HEK293 (cell line): ENCODE results near the gene NHLH1.

Experiments used
- CTCF ChIA-PET: fragments of 350-600 bp; formaldehyde crosslinking; extraction: SDS; loops from one replicate; lab custom pipeline; 2021; ENCODE audit warnings: antibody characterized with exemption; lab: Yijun Ruan, JAX
- POLR2A ChIA-PET: fragments of 300-600 bp; formaldehyde crosslinking; extraction: SDS; loops from one replicate; lab custom pipeline; 2020; ENCODE audit warnings: antibody characterized with exemption, inconsistent platforms; lab: Yijun Ruan, JAX
- H3K27ac ChIP-seq: fragments of 200-500 bp; sonication (Bioruptor generic); 2 replicates; pipeline ENCODE4 v1.5.1; 2014; ENCODE audit warnings: low read depth, low read length, control low read depth, inconsistent platforms; ENCODE audit errors: extremely low read depth
- H3K36me3 ChIP-seq, 2 experiments: fragments of 200-500 bp in 1 of 2; sonication (Bioruptor generic) in 1 of 2; 1 replicate in 1 of 2; 2 replicates in 1 of 2; pipeline ENCODE4 v1.5.1; 2014 to 2017; ENCODE audit warnings: inconsistent platforms in 2 of 2, low read length in 2 of 2; ENCODE audit not compliant: control insufficient read depth in 2 of 2, insufficient read depth in 1 of 2
- H3K4me1 ChIP-seq: fragments of 200-500 bp; sonication (Bioruptor generic); 2 replicates; pipeline ENCODE4 v1.5.1; 2014; ENCODE audit warnings: mild to moderate bottlenecking, low read length, inconsistent platforms; ENCODE audit not compliant: control insufficient read depth, insufficient read depth
- H3K4me3 ChIP-seq: 2 replicates; pipeline ENCODE4 v1.5.1; 2011; ENCODE audit warnings: low read depth, mild to moderate bottlenecking, control low read depth, low read length, moderate library complexity
- H3K9me3 ChIP-seq: fragments of 200-500 bp; sonication (Bioruptor generic); 2 replicates; pipeline ENCODE4 v1.5.1; 2014; ENCODE audit warnings: low read depth, low read length, inconsistent platforms; ENCODE audit not compliant: control insufficient read depth, insufficient read depth
- FEZF1 ChIP-seq: fragments of 450-650 bp; formaldehyde crosslinking; IDR thresholded peaks from 2 replicates; pipeline ENCODE4 v1.5.1; 2016; ENCODE audit warnings: missing biosample characterization, missing genetic modification characterization
- GLIS2 ChIP-seq: fragments of 450-650 bp; formaldehyde crosslinking; IDR thresholded peaks from 2 replicates; pipeline ENCODE4 v1.5.1; 2016; ENCODE audit warnings: missing biosample characterization, missing genetic modification characterization
- HOXC10 ChIP-seq: sonication (generic); formaldehyde crosslinking; IDR thresholded peaks from 2 replicates; pipeline ENCODE4 v1.8.1; 2023; ENCODE audit warnings: mild to moderate bottlenecking, missing genetic modification reagents
- KLF1 ChIP-seq: fragments of 450-650 bp; formaldehyde crosslinking; IDR thresholded peaks from 2 replicates; pipeline ENCODE4 v1.5.1; 2016; ENCODE audit warnings: missing biosample characterization, missing genetic modification characterization
- SP7 ChIP-seq: fragments of 450-650 bp; formaldehyde crosslinking; IDR thresholded peaks from 2 replicates; pipeline ENCODE4 v1.5.1; 2016; ENCODE audit warnings: missing biosample characterization, missing genetic modification characterization
- ZFHX2 ChIP-seq: fragments of 450-650 bp; formaldehyde crosslinking; conservative IDR thresholded peaks from 2 replicates; pipeline ENCODE4 v1.5.1; 2016; ENCODE audit warnings: missing biosample characterization, missing genetic modification characterization
- ZNF157 ChIP-seq: fragments of 450-650 bp; formaldehyde crosslinking; IDR thresholded peaks from 2 replicates; pipeline ENCODE4 v1.5.1; 2016; ENCODE audit warnings: missing biosample characterization, missing genetic modification characterization
- ZNF341 ChIP-seq: fragments of 450-650 bp; formaldehyde crosslinking; IDR thresholded peaks from 2 replicates; pipeline ENCODE4; 2016; ENCODE audit warnings: low read depth, missing biosample characterization, missing genetic modification characterization
- ZNF366 ChIP-seq: fragments of 450-650 bp; formaldehyde crosslinking; conservative IDR thresholded peaks from 2 replicates; pipeline ENCODE4 v1.5.1; 2016; ENCODE audit warnings: missing biosample characterization, missing genetic modification characterization
- ZNF37A ChIP-seq: fragments of 450-650 bp; IDR thresholded peaks from 2 replicates; pipeline ENCODE4 v1.5.1; 2018; ENCODE audit warnings: missing biosample characterization, missing genetic modification characterization
- ZNF473 ChIP-seq: fragments of 450-650 bp; formaldehyde crosslinking; IDR thresholded peaks from 2 replicates; pipeline ENCODE4 v1.5.1; 2017; ENCODE audit warnings: missing biosample characterization, missing genetic modification characterization
- ZNF530 ChIP-seq: fragments of 450-650 bp; formaldehyde crosslinking; IDR thresholded peaks from 2 replicates; pipeline ENCODE4 v1.5.1; 2016; ENCODE audit warnings: low read depth, missing biosample characterization, missing genetic modification characterization
- ZNF664 ChIP-seq: fragments of 450-650 bp; formaldehyde crosslinking; IDR thresholded peaks from 2 replicates; pipeline ENCODE4 v1.5.1; 2016; ENCODE audit warnings: missing biosample characterization, missing genetic modification characterization
- ZNF747 ChIP-seq: fragments of 450-650 bp; formaldehyde crosslinking; IDR thresholded peaks from 2 replicates; pipeline ENCODE4 v1.5.1; 2016; ENCODE audit warnings: missing biosample characterization, missing genetic modification characterization
- ZNF843 ChIP-seq: fragments of 450-650 bp; formaldehyde crosslinking; IDR thresholded peaks from 2 replicates; pipeline ENCODE4 v1.5.1; 2016; ENCODE audit warnings: missing biosample characterization, missing genetic modification characterization
- TF ChIP-seq, protein P1 (sequence below): fragments of 450-650 bp; formaldehyde crosslinking; IDR thresholded peaks from 2 replicates; pipeline ENCODE4 v1.5.1; 2016; ENCODE audit warnings: missing biosample characterization, missing genetic modification characterization
- TF ChIP-seq, protein P2 (sequence below): fragments of 450-650 bp; formaldehyde crosslinking; IDR thresholded peaks from 2 replicates; pipeline ENCODE4 v1.5.1; 2016; ENCODE audit warnings: missing biosample characterization, missing genetic modification characterization
- TF ChIP-seq, protein P3 (sequence below): fragments of 450-650 bp; IDR thresholded peaks from 2 replicates; pipeline ENCODE4 v1.5.1; 2018; ENCODE audit warnings: missing biosample characterization, missing genetic modification characterization
- TF ChIP-seq, protein P4 (sequence below): fragments of 450-650 bp; formaldehyde crosslinking; IDR thresholded peaks from 2 replicates; pipeline ENCODE4 v1.5.1; 2016; ENCODE audit warnings: missing biosample characterization, missing genetic modification characterization
- TF ChIP-seq, protein P5 (sequence below): fragments of 450-650 bp; formaldehyde crosslinking; IDR thresholded peaks from 2 replicates; pipeline ENCODE4 v1.5.1; 2016; ENCODE audit warnings: missing biosample characterization, missing genetic modification characterization
- TF ChIP-seq, protein P6 (sequence below): fragments of 450-650 bp; formaldehyde crosslinking; IDR thresholded peaks from 2 replicates; pipeline ENCODE4 v1.5.1; 2016; ENCODE audit warnings: missing biosample characterization, missing genetic modification characterization
- TF ChIP-seq, protein P7 (sequence below): fragments of 450-650 bp; formaldehyde crosslinking; IDR thresholded peaks from 2 replicates; pipeline ENCODE4 v1.5.1; 2016; ENCODE audit warnings: missing biosample characterization, missing genetic modification characterization
- TF ChIP-seq, protein P8 (sequence below): fragments of 450-650 bp; formaldehyde crosslinking; IDR thresholded peaks from 2 replicates; pipeline ENCODE4 v1.5.1; 2016; ENCODE audit warnings: missing biosample characterization, missing genetic modification characterization, borderline replicate concordance

NHLH1 gene

DNA sequence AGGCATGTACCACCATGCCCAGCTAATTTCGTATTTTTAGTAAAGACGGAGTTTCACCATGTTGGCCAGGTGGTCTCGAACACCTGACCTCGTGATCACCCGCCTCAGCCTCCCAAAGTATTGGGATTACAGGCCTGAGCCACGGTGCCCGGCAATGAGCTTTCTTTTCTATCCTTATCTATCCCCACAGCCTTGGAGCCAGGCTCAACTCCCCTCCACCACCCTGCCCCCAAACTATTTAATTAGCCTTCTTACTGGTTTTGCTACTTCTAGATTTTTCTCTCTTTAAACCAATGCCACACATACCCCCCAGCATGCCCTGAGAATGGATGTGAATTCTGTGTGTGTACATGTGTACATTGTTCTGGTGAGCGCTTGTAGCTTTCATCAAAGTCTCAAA is 27.8 kb downstream of the NHLH1 start (continued):
- TF ChIP-seq, protein P1, sequence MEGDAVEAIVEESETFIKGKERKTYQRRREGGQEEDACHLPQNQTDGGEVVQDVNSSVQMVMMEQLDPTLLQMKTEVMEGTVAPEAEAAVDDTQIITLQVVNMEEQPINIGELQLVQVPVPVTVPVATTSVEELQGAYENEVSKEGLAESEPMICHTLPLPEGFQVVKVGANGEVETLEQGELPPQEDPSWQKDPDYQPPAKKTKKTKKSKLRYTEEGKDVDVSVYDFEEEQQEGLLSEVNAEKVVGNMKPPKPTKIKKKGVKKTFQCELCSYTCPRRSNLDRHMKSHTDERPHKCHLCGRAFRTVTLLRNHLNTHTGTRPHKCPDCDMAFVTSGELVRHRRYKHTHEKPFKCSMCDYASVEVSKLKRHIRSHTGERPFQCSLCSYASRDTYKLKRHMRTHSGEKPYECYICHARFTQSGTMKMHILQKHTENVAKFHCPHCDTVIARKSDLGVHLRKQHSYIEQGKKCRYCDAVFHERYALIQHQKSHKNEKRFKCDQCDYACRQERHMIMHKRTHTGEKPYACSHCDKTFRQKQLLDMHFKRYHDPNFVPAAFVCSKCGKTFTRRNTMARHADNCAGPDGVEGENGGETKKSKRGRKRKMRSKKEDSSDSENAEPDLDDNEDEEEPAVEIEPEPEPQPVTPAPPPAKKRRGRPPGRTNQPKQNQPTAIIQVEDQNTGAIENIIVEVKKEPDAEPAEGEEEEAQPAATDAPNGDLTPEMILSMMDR (tag by site-specific recombination), result no peak
- TF ChIP-seq ZNF37A (tag by site-specific recombination), result no peak
- TF ChIP-seq ZNF843 (tag by site-specific recombination), result no peak
- TF ChIP-seq ZNF747 (tag by site-specific recombination), result no peak
- TF ChIP-seq, protein P2, sequence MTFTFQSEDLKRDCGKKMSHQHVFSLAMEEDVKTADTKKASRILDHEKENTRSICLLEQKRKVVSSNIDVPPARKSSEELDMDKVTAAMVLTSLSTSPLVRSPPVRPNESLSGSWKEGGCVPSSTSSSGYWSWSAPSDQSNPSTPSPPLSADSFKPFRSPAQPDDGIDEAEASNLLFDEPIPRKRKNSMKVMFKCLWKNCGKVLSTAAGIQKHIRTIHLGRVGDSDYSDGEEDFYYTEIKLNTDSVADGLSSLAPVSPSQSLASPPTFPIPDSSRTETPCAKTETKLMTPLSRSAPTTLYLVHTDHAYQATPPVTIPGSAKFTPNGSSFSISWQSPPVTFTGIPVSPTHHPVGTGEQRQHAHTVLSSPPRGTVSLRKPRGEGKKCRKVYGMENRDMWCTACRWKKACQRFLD, result no peak
- TF ChIP-seq, protein P3, sequence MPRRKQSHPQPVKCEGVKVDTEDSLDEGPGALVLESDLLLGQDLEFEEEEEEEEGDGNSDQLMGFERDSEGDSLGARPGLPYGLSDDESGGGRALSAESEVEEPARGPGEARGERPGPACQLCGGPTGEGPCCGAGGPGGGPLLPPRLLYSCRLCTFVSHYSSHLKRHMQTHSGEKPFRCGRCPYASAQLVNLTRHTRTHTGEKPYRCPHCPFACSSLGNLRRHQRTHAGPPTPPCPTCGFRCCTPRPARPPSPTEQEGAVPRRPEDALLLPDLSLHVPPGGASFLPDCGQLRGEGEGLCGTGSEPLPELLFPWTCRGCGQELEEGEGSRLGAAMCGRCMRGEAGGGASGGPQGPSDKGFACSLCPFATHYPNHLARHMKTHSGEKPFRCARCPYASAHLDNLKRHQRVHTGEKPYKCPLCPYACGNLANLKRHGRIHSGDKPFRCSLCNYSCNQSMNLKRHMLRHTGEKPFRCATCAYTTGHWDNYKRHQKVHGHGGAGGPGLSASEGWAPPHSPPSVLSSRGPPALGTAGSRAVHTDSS (tag by site-specific recombination), result no peak
- no peak for TF ChIP-seq ZNF664
- TF ChIP-seq ZNF366 (tag by site-specific recombination), result no peak

DNA sequence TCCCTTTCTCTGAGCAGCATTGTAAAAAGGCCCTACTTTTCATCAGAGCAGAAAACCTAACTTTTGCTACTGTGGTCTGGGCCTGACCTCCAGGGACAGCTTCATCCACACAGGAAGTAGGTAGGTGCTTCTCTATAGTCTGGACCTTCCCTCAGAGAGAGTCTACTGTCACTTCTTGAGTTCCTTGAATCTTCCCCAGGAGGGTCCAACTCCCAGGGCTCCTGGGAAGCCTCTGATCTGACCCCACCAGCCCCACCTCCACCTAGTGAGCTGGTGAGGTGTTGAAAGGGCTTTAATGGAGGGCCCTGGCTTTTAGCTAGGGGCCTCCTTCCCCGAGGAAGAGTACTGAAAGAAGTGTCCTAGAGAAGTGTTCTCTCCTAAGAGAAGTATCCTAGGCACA is 30.8 kb downstream of the NHLH1 start:
- ChIA-PET POLR2A (no interaction called here), CTCF (interaction anchor here (0.7 to 2.5 kb wide), 8 partner anchors 16 to 204 kb away, joined by 3 to 16 read pairs (median 4); no protein-coding TSS in a partner anchor)
- no peaks in the 10 kb centered on the region for H3K36me3 ChIP-seq
- no peak overlapping the region for H3K27ac ChIP-seq
- no peaks in the 10 kb centered on the region for H3K4me1 ChIP-seq
- H3K9me3 ChIP-seq, result no peaks in the 10 kb centered on the region
- no peak overlapping the region for H3K4me3 ChIP-seq
- no peak for TF ChIP-seq GLIS2
- TF ChIP-seq, protein P4, sequence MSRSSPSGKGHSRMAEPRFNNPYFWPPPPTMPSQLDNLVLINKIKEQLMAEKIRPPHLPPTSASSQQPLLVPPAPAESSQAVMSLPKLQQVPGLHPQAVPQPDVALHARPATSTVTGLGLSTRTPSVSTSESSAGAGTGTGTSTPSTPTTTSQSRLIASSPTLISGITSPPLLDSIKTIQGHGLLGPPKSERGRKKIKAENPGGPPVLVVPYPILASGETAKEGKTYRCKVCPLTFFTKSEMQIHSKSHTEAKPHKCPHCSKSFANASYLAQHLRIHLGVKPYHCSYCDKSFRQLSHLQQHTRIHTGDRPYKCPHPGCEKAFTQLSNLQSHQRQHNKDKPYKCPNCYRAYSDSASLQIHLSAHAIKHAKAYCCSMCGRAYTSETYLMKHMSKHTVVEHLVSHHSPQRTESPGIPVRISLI (tag by site-specific recombination), result no peak
- TF ChIP-seq ZNF157, result no peak
- TF ChIP-seq, protein P5, sequence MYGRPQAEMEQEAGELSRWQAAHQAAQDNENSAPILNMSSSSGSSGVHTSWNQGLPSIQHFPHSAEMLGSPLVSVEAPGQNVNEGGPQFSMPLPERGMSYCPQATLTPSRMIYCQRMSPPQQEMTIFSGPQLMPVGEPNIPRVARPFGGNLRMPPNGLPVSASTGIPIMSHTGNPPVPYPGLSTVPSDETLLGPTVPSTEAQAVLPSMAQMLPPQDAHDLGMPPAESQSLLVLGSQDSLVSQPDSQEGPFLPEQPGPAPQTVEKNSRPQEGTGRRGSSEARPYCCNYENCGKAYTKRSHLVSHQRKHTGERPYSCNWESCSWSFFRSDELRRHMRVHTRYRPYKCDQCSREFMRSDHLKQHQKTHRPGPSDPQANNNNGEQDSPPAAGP (tag by site-specific recombination), result no peak
- no peak for TF ChIP-seq SP7
- TF ChIP-seq, protein P6, sequence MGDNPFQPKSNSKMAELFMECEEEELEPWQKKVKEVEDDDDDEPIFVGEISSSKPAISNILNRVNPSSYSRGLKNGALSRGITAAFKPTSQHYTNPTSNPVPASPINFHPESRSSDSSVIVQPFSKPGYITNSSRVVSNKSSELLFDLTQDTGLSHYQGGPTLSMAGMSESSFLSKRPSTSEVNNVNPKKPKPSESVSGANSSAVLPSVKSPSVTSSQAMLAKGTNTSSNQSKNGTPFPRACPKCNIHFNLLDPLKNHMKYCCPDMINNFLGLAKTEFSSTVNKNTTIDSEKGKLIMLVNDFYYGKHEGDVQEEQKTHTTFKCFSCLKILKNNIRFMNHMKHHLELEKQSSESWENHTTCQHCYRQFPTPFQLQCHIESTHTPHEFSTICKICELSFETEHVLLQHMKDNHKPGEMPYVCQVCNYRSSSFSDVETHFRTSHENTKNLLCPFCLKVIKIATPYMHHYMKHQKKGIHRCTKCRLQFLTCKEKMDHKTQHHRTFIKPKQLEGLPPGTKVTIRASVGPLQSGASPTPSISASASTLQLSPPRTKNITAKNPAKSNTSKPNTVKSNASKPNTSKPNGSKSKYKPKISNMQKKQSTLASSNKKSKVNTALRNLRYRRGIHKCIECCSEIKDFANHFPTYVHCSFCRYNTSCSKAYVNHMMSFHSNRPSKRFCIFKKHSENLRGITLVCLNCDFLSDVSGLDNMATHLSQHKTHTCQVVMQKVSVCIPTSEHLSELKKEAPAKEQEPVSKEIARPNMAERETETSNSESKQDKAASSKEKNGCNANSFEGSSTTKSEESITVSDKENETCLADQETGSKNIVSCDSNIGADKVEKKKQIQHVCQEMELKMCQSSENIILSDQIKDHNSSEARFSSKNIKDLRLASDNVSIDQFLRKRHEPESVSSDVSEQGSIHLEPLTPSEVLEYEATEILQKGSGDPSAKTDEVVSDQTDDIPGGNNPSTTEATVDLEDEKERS (tag by site-specific recombination), result no peak
- TF ChIP-seq, protein P7, sequence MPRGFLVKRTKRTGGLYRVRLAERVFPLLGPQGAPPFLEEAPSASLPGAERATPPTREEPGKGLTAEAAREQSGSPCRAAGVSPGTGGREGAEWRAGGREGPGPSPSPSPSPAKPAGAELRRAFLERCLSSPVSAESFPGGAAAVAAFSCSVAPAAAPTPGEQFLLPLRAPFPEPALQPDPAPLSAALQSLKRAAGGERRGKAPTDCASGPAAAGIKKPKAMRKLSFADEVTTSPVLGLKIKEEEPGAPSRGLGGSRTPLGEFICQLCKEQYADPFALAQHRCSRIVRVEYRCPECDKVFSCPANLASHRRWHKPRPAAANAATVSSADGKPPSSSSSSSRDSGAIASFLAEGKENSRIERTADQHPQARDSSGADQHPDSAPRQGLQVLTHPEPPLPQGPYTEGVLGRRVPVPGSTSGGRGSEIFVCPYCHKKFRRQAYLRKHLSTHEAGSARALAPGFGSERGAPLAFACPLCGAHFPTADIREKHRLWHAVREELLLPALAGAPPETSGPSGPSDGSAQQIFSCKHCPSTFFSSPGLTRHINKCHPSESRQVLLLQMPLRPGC, result no peak
- no peak for TF ChIP-seq ZFHX2 (tag by site-specific recombination)
- TF ChIP-seq KLF1, result no peak
- no peak for TF ChIP-seq ZNF341 (tag by site-specific recombination)
- no peak for TF ChIP-seq ZNF530 (tag by site-specific recombination)
- TF ChIP-seq ZNF473 (tag by site-specific recombination), result no peak
- TF ChIP-seq FEZF1 (tag by site-specific recombination), result no peak
- TF ChIP-seq HOXC10 (CRISPR knock-in tag), result no peak
- TF ChIP-seq, protein P8, sequence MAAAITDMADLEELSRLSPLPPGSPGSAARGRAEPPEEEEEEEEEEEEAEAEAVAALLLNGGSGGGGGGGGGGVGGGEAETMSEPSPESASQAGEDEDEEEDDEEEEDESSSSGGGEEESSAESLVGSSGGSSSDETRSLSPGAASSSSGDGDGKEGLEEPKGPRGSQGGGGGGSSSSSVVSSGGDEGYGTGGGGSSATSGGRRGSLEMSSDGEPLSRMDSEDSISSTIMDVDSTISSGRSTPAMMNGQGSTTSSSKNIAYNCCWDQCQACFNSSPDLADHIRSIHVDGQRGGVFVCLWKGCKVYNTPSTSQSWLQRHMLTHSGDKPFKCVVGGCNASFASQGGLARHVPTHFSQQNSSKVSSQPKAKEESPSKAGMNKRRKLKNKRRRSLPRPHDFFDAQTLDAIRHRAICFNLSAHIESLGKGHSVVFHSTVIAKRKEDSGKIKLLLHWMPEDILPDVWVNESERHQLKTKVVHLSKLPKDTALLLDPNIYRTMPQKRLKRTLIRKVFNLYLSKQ (tag by site-specific recombination), result no peak
